Stimulated activated CD8-positive, alpha-beta memory T cell treated with anti-CD3 and anti-CD28 coated beads, Interleukin-7, amount 100 ng/mL, for 24 hours (primary cell): ENCODE data around the gene SV2B.

Experiments used
- DNase-seq: peaks from one replicate; pipeline ENCODE4 v3.0.0-alpha.2; 2020; ENCODE audit warnings: low read depth

SV2B gene

DNA sequence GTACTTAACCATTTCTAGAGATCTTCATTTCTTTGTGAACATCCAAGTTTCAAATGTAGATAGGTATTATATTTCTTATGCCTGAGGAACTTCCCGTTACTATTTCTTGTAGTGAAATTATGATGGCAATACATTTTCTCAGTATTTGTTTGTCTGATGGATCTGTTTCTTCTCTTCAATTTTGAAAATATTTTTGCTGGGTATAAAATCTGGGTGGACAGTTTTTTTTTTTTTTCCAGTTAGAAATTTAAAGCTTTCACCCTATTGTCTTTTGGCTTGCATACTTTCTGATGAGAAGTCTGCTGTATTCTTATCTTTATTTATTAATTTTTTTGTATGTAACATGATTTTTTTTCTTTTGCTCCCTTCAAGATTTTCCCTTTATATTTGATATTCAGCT, 175.8 kb downstream of the SV2B start:
- DNase-seq, result no peak

DNA sequence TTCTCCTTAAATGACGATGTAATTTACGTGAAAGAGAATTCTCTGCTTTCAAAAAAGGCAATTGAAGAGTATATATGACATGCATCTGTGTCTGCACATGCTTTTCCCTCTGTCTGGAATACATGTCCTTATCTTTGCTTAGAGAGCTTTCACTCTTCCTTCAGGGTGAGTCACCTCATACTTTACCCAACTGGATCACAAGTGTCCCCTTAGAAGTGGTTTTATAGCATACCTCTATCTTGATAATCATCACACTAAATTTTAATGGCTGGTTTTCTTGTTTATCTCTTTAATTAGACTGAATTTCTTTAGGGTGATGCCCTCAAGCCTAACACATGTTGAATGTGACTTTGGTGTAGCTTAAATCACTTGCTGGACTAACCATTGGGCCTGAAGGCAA, 178.9 kb downstream of the SV2B start:
- no peak for DNase-seq

DNA sequence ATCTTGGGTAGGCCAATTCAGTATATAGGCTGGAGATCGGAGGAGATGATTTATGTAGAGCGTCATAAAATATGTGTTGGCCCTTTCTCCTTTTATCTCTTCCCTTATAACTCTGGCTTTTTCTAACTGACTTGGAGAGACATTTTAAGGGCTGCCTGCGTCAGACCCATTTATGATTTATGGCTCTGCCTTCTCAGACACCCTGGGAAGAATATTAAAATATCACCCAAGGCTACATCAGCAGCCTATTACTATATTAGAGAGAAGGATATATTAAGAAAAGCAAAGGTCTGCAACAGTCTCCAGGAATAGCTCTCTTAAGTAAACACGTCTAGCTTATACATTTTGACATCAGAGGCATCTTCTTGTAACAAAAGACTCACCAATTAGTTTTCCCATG, 179.4 kb downstream of the SV2B start:
- no peak for DNase-seq

DNA sequence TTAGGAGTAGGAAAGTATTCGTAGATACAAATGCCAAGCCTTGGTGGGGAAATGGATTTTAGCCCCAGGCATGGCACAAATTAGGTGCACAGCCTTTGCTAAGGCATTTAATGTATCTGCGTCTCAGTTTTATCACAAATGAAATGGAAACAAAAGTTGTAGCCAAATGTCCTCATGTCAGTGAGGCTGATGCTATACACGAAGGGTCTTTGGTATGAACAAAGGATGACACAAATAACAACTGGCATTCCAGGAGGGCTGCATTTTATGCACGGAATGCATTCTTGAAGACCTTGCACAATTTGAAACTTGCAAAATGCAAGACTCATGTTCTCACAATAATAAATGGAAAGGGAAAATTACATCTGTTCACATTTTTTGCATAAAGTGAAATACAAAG, 181.9 kb downstream of the SV2B start:
- no peak for DNase-seq

DNA sequence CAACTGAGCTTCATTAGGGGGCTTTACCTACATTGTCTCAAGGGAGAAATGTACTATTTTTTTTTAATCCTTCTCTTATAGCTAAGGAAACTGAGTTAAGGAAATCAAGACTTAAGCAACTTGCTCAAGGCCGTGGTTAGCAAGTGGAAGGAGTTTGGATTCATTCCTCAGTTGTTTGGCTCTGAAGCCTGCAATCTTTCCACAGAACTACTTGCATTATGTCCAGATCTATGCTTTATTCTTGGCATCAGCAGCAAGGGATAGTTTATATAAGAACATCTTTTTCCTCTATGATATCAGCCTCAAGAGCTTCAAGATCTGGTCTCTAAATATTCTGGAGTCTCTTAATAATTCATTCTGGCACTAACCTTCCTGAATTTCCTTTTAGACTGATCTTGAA, 182.4 kb downstream of the SV2B start:
- no peak for DNase-seq

DNA sequence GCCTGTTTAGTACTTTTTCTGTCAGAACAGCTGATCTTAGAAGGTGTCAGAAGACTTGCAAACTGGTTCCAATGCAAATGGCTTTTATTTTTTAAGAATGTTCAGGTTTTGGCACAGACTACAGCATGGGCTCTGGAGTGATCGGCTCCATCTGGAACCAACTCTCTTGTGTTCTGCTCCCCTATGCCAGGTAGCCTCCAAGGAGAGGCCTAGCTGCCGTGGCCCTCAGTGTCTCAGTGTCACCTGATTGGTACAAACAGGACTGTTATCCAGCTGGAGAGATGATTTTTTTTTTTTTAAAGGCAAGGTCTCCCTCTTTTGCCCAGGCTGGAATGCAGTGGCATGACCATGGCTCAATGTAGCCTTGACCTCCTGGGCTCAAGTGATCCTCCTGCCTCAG, 183.1 kb downstream of the SV2B start:
- no peak for DNase-seq

DNA sequence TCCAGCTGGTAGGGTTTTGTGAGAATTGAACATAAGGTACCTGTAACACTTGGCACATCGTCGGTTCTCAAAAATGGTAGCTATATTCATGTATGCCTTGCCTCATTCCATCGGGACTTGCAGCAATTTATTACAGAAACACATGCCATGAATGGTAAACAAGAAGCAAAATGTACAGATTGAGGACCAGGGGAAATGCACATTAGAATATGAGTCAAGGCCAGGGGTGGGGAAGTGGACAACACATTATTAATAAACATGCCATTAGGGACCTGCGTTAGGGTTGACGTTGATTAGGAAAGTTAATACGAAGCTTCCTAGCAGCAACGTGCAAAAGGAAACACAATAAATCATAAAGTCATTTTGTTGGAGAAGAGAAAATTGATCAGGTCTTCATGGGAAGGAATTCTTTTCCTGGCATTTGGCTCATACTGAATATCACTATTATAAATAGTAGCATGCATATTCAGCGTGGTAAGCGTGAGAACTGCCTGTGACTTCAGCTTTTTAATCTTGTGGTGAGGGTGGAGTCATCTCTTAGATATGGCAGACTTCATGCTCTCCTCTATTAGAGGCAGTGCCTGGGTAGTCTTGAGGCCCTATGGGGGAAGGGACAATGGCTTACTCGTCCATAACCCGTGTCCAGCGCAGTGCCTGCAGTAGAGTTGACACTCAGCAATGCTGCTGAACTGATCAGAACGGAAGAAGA, 184.9 kb downstream of the SV2B start:
- no peak for DNase-seq

DNA sequence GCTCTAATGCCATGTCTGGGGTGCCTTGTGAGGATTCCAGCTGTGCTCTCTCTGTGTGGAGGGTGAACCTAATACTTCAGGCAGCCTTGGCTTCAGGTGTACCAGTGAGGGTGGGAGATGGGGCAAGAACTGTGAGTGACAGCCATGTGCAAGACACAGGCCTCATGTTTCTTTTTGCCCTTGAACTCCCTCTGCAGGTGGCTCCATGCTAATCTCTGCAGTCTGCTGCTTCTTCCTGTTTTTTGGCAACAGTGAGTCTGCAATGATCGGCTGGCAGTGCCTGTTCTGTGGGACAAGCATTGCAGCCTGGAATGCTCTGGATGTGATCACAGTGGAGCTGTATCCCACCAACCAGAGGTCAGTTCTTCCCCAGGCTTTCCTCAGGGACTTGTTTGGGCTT, 189.3 kb downstream of the SV2B start:
- DNase-seq, result no peak

DNA sequence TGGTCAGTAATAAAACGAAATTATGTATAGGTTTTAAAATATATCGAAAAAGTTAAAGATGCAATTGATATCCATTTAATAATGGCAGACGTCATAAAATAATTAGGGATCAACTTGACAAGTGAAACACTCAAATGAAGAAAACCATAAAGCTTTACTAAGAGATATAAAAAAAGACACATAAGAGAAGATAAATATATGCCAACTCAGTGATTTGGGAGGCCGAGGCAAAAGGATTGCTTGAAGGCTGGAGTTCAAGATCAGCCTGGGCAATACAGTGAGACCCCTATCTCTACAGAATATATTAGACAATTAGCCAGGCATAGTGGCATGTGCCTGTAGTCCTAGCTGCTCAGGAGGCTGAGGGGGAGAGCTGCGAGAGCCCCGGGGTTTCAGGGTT, 190.5 kb downstream of the SV2B start:
- DNase-seq, result no peak

DNA sequence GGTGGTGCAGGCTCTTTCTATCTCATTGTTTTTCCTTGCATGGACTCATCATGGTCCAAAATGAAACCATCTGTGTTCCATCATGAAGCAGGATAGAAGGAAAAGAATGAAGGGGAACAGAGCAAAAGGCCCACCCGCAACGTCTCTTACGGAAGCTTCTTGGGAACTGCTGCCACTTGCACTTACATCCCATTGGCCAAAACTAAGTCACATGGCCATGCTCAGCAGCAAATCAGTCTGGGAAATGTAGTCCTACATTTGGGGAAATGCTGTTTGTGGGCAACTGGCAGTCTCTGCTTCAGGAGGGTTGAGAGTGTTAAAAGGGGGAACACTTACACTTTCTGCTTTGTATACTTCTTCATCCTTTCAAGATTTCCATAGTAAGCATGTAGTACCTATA, 191.6 kb downstream of the SV2B start:
- no peak for DNase-seq

DNA sequence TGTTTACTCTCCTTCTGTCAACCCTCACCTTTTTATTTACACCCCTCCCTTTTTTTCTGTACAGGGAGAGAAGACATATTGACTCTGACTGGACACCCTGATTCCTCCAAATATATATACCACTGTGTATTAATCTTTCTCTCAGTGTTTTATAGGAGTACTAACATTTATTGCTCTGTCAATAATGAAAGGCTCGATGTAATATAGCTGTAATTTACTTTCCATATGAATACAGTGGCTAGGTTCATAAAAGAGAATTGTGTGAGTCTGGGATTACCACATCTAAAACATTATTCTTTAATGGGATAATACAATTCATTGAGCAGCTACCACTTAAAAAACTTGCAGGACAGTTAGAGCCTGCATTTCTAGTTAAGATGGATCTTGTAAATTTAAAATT, 194.3 kb downstream of the SV2B start:
- no peak for DNase-seq

DNA sequence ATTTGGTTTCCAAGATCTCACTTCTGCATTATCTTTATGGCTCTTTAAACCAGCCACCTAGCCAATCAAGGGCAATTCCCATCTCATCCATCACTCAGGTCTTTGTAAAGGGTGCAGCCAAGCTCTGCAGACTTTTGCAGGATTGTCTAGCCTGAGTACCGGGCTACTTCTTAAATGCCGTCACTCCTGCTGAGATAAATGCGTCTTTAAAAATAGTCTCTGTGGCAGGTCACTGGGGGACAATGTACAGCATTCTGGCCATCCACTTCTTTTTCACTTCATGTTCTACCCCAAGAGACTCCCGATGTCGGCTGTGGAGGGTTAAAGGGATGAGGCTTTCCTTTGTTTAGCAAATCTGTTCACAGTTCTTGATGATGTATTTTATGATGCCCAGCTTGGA, 194.7 kb downstream of the SV2B start:
- no peak for DNase-seq

DNA sequence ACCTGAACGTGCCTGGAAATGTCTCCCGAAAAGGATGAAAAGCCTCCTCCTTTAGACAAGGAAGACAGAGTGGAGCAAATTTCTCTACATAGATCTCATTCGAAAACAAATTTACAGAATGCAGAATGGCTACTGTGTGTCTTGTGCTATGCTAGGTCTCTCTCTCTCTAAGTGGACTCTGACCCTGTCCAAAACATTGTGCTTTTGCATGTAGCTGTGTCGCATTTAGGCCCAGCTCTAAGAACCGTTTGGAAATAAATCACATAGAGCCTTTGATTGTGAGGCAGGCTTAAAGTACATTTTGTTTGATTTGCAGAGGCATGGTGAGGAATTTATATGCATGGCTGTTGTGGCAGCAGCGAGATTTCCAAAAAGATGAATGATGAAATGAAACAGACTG, 198.0 kb downstream of the SV2B start:
- DNase-seq, result no peak

DNA sequence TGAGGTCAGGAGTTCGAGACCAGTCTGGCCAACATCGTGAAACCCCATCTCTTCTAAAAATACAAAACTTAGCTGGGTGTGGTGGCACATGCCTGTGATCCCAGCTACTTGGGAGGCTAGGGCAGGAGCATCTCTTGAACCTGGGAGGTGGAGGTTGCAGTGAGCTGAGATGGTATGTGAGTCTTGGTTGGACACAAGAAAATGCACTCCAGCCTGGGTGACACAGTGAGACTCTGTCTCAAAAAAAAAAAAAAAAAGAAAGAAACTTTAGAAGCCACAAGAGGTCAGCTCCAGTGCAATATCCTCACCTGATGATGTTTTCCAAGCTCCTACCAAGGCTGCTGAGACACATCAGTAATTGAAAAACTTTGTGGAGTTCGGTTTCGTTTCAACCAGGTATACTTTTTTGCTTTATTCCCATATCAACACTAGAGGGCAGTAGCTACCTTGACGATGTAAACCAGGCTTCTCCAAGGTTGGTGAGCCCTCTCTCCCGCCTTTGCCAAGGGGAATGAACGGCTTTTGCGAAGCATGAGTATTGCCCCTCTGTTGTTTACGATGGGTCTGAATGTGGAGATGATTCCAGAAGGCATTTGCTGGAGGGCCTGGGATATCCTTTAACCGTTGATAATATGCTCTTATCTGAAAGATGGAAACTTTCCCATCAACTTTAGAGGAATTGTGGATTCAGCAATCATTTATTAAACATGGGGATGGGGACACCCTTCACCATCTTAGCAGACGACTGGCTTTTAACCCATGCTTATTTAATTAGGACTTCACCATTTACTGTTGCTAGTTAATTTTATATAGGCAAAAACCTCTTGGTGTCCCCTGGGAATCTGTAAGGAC, 202.8 kb downstream of the SV2B start:
- DNase-seq, result no peak

DNA sequence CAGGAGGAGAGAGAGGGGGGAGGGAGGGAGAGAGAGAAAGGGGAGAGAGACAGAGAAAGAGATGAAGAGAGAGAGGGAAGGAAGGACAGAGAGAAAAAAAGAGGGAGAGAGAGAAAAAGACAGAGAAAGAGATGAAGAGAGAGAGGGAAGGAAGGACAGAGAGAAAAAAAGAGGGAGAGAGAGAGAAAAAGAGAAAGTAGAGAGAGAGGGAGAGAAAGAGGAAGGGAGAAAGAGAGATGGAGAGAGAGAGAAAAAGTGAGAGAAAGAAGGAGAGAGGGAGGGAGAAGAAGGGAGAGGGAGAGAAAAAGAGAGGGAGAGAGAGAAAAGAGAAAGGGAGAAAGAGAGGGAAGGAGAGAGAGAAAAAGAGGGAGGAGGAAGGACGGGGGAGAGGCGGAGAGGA, 204.2 kb downstream of the SV2B start:
- DNase-seq, result no peak

DNA sequence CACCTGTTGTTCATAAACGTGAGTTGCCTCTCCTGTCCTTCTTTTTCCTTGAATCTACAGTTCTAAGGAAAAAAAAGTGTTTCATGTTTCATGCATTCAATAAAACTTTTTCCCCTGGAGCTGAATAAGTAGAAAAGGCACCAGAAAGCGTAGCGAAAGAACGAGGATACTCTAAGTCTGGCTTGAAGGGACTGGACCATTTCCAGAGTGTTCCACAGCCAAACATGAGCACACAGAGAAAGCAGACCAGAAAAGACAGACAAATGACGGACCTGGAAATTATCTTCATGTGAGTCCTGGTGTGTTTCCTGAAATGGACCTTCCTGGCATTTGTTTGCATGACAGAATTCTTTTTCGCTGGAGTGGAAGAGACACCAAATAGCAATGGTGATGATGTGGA, 204.7 kb downstream of the SV2B start:
- DNase-seq, result no peak

DNA sequence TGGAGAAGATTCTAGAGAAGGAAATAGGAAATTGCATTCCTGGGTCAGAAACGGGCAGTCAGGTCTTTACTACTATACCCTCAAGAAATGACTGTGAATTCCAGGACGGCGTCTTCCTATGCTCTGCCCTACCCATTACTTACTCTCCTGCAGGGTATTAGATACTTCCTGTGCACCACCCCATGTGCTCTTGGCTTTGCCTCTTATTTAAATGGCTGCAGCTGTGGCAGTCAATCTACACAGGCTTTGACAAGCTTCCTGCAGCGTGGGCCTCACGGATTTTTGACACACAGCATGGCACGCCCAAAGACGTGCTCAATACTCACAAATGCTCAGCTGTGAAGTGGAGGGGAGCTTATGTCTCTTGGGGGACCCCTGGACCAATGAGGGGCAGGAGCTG, 206.1 kb downstream of the SV2B start:
- DNase-seq, result no peak

DNA sequence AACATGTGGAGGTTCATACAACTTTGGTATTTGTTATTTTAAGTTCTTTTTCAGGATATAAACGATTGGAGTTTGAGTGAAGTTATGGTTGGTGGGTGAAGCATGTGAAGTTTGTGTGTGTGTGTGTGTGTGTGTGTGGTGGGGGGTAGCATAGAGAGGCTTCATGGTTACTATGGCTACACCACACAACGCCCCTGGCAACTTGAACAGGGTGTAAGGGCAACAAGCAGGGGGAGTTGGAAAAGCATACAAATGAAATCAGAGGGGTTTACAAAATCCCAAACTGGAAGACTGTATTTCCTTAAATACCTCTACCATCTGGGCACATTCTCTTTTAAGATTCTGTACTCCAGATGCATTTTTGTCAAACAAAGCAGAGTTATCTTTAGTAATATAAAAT, 207.5 kb downstream of the SV2B start:
- no peak for DNase-seq

DNA sequence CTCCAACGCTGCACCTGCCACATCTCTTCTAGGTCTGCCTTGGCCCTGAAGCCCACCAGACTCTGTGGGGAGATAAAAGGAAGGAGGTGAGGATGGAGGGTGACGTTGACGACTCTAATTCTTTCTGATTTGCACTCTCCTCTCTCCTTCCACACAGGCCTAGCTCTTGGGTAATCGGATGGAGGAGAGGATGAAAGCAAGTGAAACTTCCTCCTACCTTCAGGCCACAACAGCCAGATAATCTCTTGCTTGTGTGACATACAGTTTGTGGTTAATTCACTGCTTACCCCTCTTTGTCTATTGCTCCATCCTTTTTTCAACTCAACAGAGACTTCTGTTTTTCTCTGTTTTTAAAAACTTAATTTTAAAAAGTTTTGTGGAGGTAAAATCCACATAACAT, 208.1 kb downstream of the SV2B start:
- no peak for DNase-seq

DNA sequence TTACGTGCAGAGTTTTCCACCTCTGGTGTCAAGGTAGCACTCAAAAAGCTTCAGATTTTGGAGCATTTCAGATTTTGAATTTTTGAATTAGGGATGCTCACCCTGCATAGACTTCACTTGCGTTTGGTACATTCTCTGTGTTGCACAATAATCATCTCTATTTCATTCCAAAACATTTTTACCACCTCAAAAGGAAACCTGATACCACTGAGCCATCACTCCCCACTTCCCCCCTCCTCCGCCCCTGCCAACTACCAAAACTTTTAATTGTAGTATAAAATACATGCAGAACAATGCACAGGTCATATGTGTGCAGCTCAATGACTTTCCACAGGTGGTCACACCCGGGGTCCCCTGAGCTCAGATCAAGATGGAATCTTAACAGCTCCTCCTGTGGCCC, 208.8 kb downstream of the SV2B start:
- DNase-seq, result no peak

DNA sequence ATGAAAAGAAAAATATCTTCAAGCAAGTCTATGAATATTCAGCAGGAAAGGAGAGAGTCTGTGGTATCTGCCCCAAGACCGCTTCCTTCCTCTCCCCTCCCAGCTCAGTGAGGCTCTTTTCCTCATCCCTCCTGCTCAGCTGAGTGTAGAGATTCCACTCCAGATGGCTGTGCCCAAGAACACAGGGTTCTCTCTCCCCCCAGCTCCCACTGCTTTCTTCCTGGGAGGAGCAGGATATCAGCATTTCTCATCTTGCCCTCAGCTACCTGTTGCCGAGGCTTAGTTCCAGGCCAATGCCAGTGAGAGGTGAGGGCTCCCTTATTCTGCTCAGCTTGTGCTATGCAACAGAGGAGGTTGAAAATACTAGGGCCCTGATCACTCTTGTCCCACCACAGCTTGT, 211.9 kb downstream of the SV2B start:
- no peak for DNase-seq

DNA sequence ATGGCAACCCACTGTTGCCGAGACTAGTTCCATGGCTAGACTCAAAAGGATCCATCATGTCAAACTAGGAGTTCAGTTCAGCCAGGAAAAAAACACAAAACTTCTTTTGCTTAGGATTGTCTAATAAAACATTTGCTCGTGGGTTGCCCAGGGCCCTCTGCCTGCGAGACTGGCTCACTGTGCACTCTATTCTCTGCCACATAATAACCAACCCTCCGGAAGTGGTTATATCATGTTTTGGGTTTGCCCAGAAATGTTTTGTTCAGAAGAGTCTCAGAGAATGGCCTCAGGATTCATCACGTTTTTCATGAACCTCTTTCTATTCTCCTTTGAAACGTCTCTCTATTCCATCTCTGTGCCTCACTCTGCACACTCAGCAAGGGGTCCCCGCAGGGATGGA, 216.1 kb downstream of the SV2B start:
- no peak for DNase-seq

DNA sequence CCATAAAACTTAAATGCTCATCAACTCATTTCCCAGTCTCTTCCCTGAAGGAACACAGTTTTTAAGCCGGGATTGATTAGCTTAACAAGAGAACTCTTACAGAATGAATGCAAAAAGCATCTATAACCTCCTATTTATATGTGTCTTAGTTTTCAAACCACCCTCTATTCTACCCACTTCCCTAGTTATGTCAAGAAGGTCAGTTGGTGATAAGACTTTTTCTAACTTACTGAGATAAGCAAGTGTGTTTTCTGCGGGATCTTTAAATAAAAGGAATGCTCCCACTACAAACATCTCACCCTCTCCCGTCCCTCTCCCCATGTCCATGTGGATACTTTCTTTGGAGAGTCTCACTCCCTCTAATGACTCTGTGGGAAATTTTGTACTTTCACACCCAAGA, 218.5 kb downstream of the SV2B start:
- no peak for DNase-seq

DNA sequence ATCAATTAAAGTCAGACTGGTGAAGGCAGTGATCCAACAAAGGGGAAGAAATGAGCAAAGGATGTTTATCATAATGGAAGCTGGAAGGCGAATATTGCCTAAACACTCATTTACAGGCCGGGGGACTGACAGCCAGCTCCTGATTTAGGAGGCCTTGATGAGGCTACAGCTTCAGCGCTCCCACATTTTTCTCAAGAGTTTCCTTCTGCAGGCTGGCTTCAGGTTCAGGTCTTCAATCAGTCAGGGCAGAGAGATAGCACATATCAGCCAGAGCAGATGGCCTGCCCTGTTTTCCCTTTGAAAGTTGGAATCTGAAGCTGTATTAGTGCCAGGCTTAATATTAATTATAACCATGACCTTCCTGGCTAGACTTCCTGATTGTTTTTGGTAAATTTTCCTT, 218.9 kb downstream of the SV2B start:
- no peak for DNase-seq
